ENCODE data around the gene SYT9.

GRCh38 chr11:7278314-7278917, 26.7 kb downstream of the SYT9 start:
- TF ChIP-seq, protein P1, sequence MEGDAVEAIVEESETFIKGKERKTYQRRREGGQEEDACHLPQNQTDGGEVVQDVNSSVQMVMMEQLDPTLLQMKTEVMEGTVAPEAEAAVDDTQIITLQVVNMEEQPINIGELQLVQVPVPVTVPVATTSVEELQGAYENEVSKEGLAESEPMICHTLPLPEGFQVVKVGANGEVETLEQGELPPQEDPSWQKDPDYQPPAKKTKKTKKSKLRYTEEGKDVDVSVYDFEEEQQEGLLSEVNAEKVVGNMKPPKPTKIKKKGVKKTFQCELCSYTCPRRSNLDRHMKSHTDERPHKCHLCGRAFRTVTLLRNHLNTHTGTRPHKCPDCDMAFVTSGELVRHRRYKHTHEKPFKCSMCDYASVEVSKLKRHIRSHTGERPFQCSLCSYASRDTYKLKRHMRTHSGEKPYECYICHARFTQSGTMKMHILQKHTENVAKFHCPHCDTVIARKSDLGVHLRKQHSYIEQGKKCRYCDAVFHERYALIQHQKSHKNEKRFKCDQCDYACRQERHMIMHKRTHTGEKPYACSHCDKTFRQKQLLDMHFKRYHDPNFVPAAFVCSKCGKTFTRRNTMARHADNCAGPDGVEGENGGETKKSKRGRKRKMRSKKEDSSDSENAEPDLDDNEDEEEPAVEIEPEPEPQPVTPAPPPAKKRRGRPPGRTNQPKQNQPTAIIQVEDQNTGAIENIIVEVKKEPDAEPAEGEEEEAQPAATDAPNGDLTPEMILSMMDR (IDR thresholded peaks at IDR 0.05; ENCODE audit: extremely low read depth in 1 of 2, insufficient read depth in 1 of 2, low read depth in 1 of 2, low read length in 2 of 2): peak; percentile 46 to 64
- TF ChIP-seq MYC (IDR thresholded peaks at IDR 0.05; ENCODE audit: low read depth, low read length): no peak

All from endothelial cell of umbilical vein (primary cell).